ENCODE data around the gene CTDP1.
"Not testable (repeated sequence)": the region's sequence is repeated elsewhere in the genome, so short reads cannot be mapped to it uniquely, and the experiment has no call there.

Gene CTDP1

DNA sequence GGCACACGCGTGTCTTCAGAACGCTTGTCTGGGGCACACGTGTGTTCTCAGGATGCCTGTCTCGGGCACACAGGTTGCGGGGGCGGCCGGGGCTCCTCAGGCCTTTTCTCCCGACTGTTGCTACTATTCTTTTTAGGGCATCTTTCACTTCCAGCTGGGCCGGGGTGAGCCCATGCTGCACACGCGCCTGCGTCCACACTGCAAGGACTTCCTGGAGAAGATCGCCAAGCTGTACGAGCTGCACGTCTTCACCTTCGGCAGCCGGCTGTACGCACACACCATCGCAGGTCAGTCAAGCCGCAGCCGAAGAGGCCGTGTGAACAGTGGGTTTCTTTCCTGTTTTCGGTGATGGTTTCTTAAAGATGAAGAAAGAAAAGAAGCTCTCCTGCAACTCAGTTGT is 25.0 kb downstream of the CTDP1 start:
- no peak for DNase-seq

DNA sequence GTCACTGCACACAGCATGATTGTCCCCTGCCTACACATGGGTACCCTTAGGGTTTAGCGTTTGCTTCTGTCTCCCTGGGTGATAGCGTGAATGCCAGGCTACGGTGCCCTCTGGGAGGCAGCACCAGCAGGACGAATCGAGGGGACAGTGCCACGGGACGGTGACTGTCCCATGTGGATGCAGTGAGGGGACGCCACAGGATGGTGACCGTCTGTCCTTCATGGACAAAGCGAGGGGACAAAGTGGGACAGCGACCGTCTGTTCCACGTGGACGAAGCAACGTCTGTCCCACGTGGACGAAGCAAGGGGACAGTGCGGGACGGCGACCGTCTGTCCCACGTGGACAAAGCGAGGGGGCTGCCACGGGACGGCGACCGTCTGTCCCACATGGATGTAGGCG is 25.7 kb downstream of the CTDP1 start:
- DNase-seq: no peak

DNA sequence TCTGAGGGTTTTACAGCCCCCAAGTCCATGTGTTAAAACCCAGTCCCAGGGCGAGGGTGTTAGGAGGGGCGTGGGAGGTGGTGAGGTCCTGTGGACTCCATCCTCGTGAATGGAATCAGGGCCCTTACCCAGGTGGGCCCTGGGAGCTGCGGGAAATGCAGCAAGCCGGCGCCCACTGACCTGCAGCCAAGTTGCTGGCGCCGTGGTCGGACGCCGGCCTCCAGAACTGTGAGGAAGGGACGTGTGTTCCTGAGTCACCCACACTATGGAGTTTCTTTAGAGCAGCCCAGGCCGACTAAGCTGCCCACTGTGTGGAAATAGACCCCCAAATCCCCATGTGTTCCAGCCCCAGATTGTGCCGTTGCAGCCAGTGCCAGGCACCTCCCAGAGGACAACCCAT is 26.4 kb downstream of the CTDP1 start:
- DNase-seq: no peak

DNA sequence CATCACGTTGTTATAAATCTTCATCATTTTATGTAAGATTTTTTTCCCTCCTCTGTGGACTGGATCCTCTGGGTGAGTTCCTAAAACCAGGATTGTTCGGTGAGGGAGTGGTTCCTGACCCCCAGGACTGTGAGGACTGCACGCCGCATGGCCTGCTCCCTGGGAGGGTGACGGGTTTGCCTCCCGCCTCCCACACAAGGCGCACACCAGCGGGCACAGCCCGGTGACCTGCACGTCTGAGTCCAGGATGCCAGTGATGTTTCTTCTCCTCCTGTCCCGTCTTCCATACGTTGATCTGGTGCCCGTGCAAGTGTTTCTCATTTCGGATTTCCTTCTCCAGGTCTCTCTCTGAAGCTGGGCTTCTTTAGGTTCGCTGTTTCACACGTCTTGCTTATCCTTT is 27.1 kb downstream of the CTDP1 start:
- DNase-seq: no peak

DNA sequence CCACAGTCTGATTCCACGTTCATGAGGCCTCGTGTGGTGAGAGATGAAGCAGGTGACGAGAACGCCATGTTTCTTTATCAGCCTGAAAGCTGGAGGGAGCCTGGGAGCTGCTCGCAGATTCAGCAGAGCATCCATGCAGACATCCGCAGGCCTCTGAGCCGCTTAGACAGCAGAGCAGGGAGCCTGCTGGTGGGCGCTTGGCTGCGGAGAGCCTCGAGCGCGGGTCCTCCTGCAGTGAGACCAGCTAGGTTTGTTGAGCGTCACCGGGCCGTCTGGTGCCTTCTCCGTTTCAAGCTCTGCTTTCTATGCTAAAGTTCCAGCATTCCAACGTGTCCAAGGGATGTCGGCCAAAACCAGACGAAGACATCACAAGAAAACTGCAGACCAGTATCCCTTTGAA is 27.6 kb downstream of the CTDP1 start:
- DNase-seq: no peak

DNA sequence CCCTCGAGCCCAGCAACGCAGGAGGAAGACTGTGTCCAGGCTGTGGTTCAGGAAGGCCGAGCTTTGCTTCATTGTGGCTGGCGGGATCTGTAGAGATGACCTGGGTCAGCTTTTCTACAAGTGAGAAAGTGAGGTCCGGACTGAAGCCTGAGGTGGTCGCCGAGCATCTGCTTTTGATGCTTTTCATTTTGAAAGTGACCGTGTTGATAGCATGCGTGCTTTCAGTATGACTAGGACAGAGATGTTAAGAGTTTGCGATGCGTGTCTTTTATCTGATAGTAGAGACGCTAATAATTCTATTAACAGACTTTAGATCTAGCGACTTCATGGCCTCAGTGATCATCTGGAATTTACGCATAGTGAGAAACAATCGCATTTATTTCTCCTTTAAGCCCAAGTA is 28.1 kb downstream of the CTDP1 start:
- DNase-seq: no peak

DNA sequence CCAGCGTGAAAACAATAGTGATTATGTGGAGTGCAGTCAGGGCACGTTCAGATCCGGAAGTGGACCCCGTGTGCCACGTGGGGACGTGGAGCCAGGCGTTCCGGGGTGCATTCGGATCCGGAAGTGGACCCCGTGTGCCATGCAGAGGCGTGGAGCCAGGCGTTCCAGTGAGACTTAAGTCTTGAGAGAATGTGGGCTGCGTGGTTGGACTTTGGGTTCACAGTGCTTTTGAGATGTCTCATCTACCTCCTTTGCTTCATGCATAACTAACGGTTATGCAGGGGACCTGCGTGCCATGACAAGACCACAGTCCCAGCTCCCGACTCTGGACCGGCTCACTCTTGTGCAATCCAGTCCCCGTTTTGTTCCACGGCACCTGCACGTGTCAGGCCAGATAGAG is 28.8 kb downstream of the CTDP1 start:
- DNase-seq: no peak

DNA sequence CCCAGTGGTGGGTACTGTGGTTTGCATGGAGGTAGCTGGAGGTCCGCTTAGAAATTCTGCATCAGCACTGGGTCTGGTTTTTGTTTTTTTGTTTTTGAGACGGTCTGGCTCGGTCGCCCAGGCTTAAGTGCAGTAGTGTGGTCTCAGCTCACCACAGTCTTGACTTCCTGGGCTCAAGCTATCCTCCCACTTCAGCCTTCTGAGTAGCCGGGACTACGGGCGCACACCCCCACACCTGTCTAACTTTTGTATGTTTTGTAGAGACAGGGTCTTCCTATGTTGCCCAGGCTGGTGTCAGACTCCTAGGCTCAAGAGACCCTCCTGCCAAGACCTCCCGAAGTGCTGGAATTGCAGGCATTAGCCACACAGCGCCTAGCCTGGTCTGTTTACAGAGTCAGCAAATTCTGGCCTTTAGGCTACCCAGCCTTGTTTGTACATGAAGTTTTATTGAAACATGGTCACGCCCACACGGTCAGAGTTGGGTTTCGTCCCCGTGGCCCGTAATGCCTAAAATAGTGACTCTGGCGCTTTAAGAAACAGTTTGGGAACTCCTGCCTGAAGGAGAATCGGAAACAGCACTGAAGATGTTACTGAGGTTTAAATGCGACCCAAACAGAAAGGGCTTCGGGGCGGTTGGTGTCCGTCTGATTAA is 32.7 kb downstream of the CTDP1 start:
- DNase-seq: no peak

DNA sequence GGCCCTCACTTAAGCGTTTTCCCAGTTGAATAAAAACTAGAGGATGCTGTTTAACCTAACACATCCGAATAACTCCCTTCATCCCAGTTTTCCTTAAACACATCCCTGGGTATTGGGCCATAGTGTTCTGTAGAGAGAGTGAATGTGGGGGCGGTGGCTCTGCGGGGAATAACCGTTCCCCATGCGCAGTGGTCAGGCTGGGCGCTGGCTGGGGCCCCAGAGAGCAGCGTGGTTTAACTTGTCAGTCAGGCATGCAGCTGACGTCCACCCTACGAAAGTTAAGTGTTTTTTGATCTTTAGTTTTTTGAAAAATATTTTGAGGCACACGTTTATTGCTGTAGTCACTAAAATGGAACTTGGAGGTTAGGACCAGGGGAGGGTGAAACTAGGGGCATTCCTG is 33.7 kb downstream of the CTDP1 start:
- no peak for DNase-seq

DNA sequence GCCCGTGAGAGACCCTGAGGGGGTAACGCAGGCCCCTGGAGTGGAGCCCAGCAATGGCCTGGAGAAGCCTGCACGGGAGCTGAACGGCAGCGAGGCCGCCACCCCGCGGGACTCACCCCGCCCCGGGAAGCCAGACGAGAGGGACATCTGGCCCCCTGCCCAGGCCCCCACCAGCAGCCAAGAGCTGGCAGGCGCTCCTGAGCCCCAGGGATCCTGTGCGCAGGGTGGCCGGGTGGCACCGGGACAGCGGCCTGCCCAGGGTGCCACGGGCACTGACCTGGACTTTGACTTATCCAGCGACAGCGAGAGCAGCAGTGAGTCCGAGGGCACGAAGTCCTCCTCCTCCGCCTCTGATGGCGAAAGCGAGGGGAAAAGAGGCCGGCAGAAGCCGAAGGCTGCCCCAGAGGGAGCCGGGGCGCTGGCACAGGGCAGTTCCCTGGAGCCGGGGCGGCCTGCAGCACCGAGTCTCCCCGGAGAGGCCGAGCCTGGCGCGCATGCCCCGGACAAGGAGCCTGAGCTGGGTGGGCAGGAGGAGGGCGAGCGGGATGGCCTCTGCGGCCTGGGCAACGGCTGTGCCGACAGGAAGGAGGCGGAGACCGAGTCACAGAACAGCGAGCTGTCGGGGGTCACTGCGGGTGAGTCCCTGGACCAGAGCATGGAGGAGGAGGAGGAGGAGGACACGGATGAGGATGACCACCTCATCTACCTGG is 35.1 kb downstream of the CTDP1 start:
- no peak for DNase-seq

DNA sequence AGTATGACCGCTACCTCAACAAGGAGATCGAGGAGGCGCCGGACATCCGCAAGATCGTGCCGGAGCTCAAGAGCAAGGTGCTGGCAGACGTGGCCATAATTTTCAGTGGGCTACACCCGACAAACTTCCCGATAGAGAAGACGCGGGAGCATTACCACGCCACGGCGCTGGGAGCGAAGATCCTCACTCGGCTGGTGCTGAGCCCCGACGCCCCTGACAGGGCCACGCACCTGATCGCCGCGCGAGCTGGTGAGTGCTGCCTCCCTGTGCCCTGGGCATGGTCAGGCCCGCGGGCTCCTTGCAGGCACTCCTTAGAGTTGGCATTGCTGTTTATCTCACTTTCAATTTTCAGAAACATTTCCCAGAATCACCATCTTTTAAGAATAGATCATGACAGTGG is 35.7 kb downstream of the CTDP1 start:
- no peak for DNase-seq

DNA sequence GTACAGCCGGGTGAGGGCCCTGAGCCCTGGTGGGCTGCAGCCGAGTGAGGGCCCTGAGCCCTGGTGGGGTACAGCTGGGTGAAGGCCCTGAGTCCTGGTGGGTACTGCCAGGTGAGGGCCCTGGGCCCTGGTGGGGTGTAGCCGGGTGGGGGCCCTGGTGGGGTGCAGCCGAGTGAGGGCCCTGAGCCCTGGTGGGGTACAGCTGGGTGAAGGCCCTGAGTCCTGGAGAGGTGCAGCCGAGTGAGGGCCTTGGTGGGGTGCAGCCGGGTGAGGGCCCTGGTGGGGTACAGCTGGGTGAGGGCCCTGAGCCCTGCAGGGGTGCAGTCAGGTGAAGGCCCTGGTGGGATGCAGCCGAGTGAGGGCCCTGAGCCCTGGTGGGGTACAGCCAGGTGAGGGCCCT is 37.5 kb downstream of the CTDP1 start:
- no peak for DNase-seq

DNA sequence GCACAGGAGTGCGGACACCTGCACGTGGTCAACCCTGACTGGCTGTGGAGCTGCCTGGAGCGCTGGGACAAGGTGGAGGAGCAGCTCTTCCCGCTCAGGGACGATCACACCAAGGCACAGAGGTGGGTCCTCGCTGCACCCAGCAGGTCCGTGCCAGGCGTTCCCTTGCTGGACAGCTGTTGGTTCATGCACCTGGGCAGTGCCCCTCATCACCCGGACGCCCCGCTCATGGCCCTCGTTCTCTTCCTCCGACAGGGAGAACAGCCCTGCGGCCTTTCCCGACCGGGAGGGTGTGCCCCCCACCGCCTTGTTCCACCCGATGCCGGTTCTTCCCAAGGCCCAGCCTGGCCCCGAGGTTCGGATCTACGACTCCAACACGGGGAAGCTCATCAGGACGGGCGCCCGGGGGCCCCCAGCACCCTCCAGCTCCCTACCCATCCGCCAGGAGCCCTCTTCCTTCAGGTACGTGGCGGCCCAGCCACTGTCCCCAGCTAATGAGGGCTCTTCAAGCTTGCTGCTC is 38.0 kb downstream of the CTDP1 start:
- DNase-seq: no peak

DNA sequence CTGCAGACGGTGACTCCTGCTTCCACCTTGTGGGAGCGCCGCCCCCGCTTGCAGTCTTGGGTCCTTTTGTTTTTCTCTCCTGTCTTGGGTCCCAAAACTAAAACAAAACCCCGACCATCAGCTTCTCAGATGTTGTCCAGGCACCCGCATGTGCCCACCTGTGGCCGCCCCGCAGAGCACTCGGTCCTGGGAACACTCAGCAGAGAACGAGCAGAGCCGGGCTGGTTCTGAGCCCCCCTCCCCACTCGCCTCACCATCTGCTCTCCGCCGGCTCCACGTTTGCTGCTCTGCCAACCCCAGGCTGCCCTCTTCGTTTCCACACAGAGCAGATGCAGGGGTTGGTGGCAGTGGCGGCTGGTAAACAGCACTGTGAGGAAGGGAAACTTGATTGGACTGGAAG is 38.5 kb downstream of the CTDP1 start:
- no peak for DNase-seq

DNA sequence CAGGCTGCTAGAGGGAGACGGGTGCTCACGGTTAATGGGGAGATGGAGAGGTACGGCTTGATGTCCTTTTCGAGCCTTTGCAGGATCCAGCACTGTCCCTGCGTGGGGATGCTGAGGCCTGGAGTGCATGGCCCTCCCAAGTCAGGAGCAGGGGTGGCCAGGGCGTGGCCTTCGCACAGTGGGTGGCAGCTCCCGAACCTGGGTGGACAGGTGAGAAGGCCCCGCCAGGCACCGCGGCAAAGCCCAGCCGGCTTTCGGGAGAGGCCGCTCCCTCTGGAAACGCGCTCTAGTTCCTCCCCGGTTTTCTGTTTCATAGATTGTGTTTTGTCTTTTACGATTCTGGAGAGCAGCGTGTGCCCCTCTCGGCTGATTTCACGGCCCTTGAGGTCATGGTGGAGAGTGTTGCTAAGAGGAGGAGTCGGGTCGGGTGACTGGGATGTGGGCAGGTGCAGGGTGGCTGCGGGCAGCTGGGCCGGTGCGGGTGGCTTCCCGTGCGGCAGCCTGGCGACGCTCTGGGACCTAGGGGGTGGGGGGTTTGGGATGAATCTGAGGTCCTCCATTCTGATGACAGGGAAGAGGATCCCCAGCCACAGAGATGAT is 39.4 kb downstream of the CTDP1 start:
- DNase-seq: no peak

DNA sequence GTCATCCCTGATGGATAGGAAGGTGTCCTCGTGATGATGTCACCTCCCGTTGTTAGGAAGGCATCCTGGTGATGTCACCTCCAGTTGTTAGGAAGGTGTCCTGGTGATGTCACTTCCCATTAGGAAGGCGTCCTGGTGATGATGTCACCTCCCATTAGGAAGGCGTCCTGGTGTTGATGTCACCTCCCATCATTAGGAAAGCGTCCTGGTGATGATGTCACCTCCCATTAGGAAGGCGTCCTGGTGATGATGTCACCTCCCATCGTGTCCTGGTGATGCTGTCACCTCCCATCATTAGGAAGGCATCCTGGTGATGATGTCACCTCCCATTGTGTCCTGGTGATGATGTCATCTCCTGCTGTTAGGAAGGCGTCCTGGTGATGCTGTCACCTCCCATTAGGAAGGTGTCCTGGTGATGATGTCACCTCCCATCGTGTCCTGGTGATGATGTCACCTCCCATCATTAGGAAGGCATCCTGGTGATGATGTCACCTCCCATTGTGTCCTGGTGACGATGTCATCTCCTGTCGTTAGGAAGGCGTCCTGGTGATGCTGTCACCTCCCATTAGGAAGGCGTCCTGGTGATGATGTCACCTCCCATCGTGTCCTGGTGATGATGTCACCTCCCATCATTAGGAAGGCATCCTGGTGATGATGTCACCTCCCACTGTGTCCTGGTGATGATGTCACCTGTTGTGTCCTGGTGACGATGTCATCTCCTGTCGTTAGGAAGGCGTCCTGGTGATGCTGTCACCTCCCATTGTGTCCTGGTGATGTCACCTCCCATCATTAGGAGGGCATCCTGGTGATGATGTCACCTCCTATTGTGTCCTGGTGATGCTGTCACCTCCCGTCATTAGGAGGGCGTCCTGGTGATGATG is 40.1 kb downstream of the CTDP1 start:
- not testable (repeated sequence) for DNase-seq

DNA sequence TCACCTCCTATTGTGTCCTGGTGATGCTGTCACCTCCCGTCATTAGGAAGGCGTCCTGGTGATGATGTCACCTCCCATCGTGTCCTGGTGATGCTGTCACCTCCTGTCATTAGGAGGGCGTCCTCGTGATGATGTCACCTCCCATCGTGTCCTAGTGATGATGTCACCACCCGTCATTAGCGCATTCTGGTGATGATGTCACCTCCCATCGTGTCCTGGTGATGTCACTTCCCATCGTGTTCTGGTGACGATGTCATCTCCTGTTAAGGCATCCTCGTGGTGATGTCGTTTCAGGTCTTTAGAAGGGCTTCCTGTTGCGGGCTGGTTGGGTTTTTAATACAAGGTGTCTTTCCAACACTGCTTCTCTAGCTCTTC is 40.7 kb downstream of the CTDP1 start:
- peak in 1 of 2 donors; percentile 9 for DNase-seq

DNA sequence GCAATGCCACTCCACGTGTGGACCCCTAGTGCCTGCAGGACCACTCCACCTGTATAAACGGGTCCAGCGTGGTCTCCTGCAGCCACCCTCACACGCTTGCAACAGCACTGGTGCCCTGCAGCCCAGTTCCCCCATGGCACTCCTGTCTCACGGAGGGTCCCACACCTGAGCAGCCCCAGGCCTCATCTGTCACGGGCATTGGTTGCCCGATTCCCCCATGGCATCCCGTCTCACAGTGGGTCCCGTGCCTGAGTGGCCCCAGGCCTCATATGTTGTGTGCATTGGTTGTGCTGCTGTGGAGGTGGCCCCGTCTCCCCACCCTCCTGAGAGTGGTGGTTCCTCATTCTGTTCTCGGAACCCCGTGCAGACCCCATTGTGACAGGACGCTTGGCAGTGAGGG is 43.4 kb downstream of the CTDP1 start:
- no peak for DNase-seq

DNA sequence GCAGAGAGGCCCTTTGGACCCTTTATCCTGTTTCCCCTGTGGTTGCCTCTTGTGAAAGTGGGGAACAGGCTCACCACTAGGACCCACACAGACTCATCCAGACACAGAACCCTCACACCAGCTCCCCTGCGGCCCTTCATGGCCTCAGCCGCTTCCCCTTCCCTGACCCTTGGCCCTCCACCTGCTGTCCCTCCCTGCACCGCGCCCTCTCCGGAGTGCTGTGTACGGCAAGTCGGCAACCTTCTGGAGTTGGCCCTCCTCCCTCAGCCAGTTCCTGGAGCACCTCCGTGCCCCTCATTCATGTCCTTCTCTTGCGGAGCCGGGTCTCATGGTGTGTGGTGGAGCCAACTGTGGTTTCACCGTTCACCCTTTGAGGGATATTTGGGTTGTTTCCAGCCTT is 44.0 kb downstream of the CTDP1 start:
- DNase-seq: no peak

DNA sequence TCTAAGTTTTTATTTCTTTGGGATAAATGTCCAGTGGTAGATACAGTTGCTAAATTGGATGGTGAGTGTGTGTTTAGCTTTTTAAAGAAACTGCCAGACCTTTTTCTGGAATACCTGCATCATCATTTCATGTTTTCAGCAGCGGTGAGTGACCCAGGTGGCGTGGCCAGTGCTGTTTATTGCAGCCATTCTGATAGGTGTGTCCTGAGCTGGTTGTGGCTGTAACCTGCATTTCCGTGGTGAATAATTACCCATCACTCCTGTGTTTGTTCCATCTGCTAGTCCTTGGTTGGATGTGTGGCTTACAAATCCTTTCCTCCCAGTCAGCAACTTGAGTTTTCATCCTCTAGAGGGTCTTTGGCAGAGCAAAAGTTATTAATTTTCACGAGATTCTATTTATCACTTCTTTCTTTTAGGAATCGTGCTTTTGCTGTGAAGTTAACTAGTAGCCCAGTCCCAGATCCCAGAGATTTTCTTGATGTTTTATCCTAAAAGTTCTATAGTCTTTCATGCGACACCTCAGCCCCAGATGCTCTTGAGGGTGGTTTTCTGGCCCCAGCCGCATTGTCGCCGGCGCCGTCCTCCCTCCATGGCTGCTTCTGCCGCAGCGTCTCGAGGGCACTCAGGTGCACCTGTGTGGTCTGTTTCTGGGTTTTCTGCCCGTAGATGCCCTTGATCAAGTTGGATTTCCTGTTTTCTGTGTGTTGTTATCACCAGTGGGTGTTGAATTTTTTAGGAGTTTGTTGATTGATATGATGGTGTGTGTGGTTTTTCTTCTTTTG is 44.9 kb downstream of the CTDP1 start:
- DNase-seq: no peak

DNA sequence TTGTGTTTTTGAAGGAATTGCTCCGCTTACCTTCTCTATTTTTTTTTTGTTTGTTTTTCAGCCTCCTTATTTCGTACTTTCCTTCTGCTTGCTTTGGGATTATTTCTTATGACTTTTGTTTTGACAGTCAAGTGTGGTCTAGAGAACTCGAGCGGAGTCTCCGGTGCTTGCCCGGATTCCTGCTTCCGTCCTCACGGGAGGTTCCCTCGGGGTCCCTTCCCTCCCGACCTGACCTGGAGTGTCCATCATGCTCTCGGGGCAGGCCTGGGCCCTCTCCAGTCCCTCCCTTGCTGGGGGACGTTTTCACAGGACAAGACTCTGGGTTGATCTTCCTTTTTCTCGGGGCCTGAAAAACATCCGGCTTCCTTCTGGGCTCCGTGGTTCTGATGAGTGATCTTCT is 45.9 kb downstream of the CTDP1 start:
- DNase-seq: no peak

DNA sequence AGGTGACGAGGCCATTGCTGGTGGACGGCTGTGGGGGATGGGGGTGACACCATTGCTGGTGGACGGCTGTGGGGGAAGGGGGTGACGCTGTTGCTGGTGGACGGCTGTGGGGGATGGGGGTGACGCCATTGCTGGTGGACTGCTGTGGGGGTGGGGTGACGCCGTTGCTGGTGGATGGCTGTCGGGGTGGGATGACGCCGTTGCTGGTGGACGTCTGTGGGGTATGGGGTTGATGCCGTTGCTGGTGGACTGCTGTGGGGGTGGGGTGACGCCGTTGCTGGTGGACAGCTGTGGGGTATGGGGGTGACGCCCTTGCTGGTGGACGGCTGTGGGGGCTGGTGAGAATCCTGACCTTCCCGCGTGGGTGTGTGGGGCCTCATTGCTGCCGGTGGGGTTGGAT is 47.1 kb downstream of the CTDP1 start:
- no peak for DNase-seq

DNA sequence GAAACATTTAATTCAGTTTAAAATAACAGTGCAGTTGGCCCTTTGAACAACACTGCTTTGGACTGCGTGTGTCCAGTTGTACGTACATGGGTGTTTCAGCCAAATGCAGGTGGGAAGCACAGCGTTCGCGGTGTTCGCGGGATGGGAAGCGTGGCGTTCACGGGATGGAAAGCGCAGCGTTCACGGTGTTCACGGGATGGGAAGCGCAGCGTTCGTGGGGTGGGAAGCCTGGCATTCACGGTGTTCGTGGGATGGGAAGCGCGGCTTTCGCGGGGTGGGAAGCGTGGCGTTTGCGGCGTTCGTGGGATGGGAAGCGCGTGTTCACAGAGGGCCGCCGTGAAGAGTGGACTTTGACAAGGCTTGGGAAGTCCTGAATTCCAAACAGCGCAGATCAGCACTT is 47.6 kb downstream of the CTDP1 start:
- no peak for DNase-seq
